ENCODE results near the gene NPB.
A peak's percentile ranks its signal among the peaks of the same experiment; 100 is the strongest.
"Not testable (repeated sequence)": the region's sequence is repeated elsewhere in the genome, so short reads cannot be mapped to it uniquely, and the experiment has no call there.

The NPB gene

DNA sequence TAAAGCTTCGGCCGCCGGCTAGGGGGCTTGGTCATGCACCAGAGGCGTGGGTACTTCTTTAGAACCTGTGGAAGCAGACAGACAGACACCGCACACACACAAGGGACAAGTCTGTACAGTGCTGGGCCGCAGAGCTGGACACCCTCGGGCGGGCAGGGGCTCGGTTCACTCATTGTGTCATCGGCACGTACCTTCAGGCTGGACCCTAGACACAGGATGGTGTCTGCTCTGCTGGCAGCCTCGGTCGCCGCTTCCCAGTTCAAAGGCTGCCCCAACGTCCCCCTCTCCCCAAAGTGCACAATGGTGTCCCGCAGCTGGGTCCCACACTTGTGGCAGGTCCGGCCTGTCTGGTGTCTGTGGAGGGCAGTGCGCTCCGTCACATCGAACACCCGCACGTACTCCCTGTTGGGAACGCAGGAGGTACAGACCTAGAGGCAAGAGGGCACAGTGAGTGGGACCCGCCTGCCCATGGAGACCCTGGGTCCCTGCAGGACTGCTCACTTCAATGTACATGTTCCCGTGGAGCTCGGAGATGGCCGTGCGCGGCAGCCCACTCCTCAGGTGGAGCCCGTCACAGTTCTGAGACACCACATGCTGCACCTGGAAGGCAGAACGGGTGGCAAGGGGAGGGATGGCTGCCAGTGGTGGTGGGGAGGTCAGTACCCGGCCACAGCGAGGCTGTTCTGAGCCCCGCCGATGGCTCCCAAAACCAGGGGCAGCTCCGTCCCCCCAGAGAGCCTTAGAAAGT, 12.2 kb downstream of the NPB start:
- Mint-ChIP-seq H3K27ac (ENCODE audit: low read depth) (no peak overlapping the region), H3K27me3 (no peaks in the 10 kb centered on the region), H3K9me3 (no peaks in the 10 kb centered on the region), H3K4me3 (no peak overlapping the region), H3K4me1 (peaks cover 28% of the 10 kb centered on the region), H3K36me3 (ENCODE audit: insufficient read depth) (peaks cover 34% of the 10 kb centered on the region)
- DNase-seq (ENCODE audit: low spot score in 2 of 2): no peak
- ATAC-seq (replicated peaks; ENCODE audit: extremely low read depth, poor library complexity, severe bottlenecking): no peak

DNA sequence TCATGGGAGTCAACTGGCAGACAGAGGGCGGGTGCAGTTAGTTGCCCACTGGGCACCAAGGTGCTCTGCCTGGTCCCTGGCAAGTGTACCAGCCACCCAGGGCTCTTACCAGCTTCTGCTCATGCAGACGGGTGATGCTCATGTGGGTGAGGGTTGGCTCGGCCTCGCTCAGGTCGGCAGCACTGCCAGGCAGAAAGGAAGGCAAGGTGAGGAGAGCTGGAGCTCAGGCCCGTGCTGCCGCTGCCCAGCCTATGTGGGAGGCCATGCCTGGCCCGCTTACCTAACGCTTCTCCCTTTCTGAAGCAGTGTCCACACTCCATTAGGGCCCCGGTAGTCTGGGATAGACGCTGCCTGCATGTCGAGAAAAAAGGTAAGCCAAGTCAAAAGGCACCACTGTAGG, 13.3 kb downstream of the NPB start:
- peaks cover 28% of the 10 kb centered on the region for H3K4me1 Mint-ChIP-seq
- H3K4me3 Mint-ChIP-seq: no peak overlapping the region
- no peaks in the 10 kb centered on the region for H3K9me3 Mint-ChIP-seq
- H3K36me3 Mint-ChIP-seq (ENCODE audit: insufficient read depth): peaks cover 34% of the 10 kb centered on the region
- H3K27me3 Mint-ChIP-seq: no peaks in the 10 kb centered on the region
- no peak overlapping the region for H3K27ac Mint-ChIP-seq (ENCODE audit: low read depth)
- no peak for ATAC-seq (replicated peaks; ENCODE audit: extremely low read depth, poor library complexity, severe bottlenecking)
- DNase-seq (ENCODE audit: low spot score in 2 of 2): no peak

DNA sequence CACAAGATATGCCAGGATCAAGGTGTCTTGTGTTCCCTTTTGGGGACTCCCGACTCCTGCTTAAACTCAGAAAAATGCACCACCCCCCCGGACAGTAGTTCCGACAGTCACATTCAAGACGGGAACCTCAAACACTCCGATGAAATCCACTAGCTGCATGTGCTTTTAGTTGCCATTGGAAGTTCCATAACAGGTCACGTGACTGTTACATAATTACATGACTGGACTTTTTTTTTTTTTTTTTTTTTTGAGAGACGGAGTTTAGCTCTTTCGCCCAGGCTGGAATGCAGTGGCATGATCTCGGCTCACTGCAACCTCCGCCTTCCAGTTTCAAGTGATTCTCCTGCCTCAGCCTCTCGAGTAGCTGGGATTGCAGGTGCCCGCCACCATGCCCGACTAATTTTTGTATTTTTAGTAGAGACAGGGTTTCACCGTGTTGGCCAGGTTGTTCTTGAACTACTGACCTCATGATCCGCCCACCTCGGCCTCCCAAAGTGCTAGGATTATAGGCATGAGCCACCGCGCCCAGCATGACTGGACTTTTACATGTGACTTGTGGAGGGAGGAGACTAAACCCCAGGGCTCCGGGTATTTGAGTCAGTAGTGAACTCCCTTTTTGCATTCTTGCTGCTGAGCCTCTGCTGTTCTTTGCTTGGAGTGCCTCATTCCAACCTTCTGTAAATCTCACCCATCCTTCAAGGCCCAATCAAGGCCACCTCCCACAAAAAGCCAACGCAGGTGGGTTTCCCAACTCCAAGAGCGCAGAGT, 14.4 kb downstream of the NPB start:
- H3K36me3 Mint-ChIP-seq (ENCODE audit: insufficient read depth): peaks cover 32% of the 10 kb centered on the region
- H3K4me1 Mint-ChIP-seq: peaks cover 28% of the 10 kb centered on the region
- no peaks in the 10 kb centered on the region for H3K27me3 Mint-ChIP-seq
- DNase-seq (ENCODE audit: low spot score in 2 of 2) (no peak), ATAC-seq (replicated peaks; ENCODE audit: extremely low read depth, poor library complexity, severe bottlenecking) (no peak)
- no peak overlapping the region for H3K27ac Mint-ChIP-seq (ENCODE audit: low read depth)
- H3K4me3 Mint-ChIP-seq: peak overlapping the region; percentile 88
- no peaks in the 10 kb centered on the region for H3K9me3 Mint-ChIP-seq

DNA sequence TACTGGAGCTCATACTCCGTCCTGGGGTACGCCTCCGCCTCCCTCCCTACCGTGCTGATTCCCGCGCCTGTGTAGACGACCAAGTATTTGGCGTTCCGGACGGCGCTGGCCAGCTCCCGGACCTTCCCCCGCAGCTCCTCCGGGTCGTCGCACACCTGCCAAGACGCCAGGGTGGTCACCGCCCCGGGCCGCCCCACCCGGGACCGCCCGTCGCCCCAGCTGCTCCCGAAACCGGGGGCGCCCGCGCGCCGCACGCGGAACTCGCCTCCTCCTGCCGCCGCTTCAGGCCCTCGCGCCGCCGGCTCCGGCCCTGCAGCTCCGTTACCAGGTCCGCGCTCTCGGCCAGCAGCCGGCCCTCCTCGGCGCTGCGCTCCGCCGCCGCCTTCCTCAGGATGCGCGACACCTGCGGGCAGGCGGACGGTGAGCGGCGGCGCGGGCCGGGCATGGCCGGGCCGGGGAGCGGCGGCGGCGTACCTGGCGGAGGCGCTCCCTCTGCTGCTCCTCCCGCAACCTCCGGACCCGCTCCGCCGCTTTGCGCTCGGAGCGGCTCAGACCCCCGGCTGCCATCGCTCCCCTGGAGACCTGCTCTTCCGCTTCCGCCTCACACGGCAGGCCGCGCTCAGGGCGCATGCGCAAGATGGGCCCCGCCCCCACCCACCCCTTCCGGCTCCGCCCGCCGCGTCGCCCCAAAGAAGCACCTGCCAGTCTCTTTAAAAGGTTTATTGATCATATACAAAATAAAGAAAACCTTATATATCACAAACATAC, 15.7 kb downstream of the NPB start, which contains the start of gene SIRT7:
SIRT7 (minus strand) TSS at position 612 of the 768 bp plus-strand sequence; CDS start at position 567, 45 bp downstream.
- peaks cover 19% of the 10 kb centered on the region for H3K4me1 Mint-ChIP-seq
- peaks cover 25% of the 10 kb centered on the region for H3K36me3 Mint-ChIP-seq (ENCODE audit: insufficient read depth)
- peak; percentile 60 to 66 for DNase-seq (ENCODE audit: low spot score in 2 of 2)

DNA sequence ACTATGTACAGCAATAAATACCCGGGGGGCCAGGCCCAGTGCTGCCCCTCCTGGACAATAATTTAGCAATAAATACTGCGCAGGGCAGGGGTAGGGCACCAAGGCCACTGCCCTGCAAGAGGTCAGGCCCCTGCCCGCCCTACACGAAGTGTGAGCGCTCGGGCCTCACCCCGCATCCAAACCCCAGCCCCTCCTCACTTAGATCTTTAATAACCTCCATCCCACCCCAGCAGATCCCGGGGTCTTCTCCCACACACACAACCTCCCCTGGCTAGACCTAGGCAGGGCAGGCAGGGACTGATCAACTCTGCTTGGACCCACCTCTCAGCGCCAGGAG, 16.3 kb downstream of the NPB start:
- H3K27me3 Mint-ChIP-seq; DNase-seq (ENCODE audit: low spot score in 2 of 2); H3K9me3 Mint-ChIP-seq: not testable (repeated sequence)
- H3K27ac Mint-ChIP-seq (ENCODE audit: low read depth): peak overlapping the region; percentile 74
- H3K4me1 Mint-ChIP-seq: peaks cover 19% of the 10 kb centered on the region
- peak; percentile 22 for ATAC-seq (replicated peaks; ENCODE audit: extremely low read depth, poor library complexity, severe bottlenecking)
- H3K36me3 Mint-ChIP-seq (ENCODE audit: insufficient read depth): peaks cover 25% of the 10 kb centered on the region
- H3K4me3 Mint-ChIP-seq: peak overlapping the region; percentile 88

More for the DNA sequence above, 15.7 kb downstream of the NPB start, which contains the start of gene SIRT7:
- no peaks in the 10 kb centered on the region for H3K27me3 Mint-ChIP-seq
- peak; percentile 81 for ATAC-seq (replicated peaks; ENCODE audit: extremely low read depth, poor library complexity, severe bottlenecking)
- no peaks in the 10 kb centered on the region for H3K9me3 Mint-ChIP-seq
- peak within 1 kb of the TSS; percentile 88 for H3K4me3 Mint-ChIP-seq
- H3K27ac Mint-ChIP-seq (ENCODE audit: low read depth): peak within 1 kb of the TSS; percentile 74

DNA sequence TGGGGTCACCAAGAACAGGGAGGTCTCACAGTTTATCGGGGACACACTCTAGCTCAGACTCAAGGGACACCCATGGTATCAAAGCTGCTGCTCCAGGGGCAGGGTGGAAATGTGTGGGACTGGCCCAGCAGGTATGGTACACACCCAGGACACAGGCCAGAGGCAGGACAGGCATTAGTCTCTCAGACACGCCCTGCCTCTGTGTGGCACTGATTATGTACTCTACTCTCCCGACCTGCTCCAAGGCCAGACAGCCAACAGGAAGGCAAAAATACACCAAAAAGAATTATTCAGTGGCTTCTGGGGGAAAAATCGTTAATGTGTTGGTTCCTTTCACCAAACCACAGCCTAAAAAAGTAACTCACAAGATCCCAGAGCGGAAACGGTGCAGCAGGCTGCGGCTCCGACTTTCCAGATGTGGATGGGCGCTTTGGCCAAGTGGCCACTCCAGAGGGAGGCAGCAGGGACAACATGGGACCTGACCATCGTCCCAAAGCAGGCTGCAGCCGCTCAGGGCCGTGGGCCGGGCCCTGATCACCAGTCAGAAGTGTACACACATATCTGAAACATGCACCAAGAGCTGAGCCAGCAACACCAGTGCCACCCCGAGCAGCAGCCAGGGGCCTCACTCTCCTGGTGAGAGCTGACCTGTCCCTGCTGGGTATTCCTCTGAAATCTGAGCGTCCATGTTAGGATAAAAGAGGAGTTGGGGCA, 17.0 kb downstream of the NPB start:
- Mint-ChIP-seq H3K4me3 (peak overlapping the region; percentile 88), H3K27ac (ENCODE audit: low read depth) (peak overlapping the region; percentile 74), H3K36me3 (ENCODE audit: insufficient read depth) (peaks cover 23% of the 10 kb centered on the region), H3K4me1 (peaks cover 19% of the 10 kb centered on the region), H3K27me3 (no peaks in the 10 kb centered on the region), H3K9me3 (no peaks in the 10 kb centered on the region)
- DNase-seq (ENCODE audit: low spot score in 2 of 2): no peak
- no peak for ATAC-seq (replicated peaks; ENCODE audit: extremely low read depth, poor library complexity, severe bottlenecking)

DNA sequence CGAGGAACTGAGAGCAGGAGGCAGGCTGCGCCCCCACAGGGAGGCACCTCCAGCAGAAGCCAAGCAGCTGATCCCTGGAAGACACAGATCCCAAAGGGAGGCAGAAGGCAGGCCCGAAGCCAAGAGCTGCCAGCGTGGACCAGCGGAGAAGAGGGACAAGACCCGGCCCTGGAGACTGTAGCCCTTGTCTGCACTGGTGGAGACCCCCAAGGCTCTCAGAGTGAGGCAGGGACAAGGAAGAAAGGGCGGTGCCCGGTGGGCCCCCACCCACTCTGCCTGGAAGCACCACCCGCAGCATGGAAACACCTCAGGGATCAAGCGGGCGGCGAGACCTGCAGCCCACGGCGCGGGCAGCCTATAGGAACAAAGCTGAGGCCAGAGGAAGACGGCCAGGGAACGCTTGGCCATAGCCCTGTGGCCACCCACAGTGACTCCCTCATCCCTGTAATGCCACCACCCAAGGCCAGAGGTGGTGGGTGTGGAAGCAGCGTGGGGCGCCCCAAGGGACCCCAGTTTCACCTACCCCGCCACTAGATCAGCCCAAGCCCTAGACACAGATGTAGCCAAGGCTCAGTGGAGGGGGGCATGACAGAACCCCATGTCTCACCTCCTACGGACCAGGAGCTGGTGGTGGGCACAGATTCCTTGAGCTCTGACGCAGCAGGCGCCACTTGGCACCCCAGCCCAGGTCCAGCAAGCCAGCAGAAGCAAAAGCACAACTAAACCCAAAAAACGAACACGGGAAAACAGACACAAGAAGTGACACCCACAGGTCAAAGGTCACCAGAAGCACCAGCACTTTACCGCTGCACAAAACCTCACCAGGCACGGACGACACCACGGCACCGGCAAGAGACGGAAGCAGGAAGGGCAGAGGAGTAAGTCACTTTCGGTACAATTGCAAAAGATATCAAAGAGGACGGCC, 18.8 kb downstream of the NPB start:
- H3K4me1 Mint-ChIP-seq: peaks cover 20% of the 10 kb centered on the region

DNA sequence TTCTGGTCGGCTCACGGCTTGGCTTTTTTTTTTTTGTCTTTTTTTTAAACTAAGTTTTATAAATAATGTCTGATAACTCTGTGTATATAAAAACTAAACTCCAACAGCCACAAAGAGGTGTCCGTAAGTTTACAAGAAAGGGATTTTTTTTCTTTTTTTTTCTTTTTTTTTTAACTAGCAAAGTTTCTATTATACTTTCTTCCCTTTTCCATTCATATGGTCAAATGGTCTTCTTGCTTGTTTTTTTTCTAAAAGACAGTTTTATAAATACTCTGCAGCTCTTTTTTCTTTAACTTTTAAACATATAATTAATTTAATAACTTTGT, 19.5 kb downstream of the NPB start:
- peaks cover 18% of the 10 kb centered on the region for H3K36me3 Mint-ChIP-seq (ENCODE audit: insufficient read depth)
- no peak for ATAC-seq (replicated peaks; ENCODE audit: extremely low read depth, poor library complexity, severe bottlenecking)
- no peaks in the 10 kb centered on the region for H3K9me3 Mint-ChIP-seq
- peak overlapping the region; percentile 29 for H3K27ac Mint-ChIP-seq (ENCODE audit: low read depth)
- no peak overlapping the region for H3K4me3 Mint-ChIP-seq
- H3K27me3 Mint-ChIP-seq: no peaks in the 10 kb centered on the region
- no peak for DNase-seq (ENCODE audit: low spot score in 2 of 2)
- H3K4me1 Mint-ChIP-seq: peaks cover 26% of the 10 kb centered on the region

More for the DNA sequence above, 18.8 kb downstream of the NPB start:
- DNase-seq (ENCODE audit: low spot score in 2 of 2) (no peak), ATAC-seq (replicated peaks; ENCODE audit: extremely low read depth, poor library complexity, severe bottlenecking) (no peak)
- H3K27me3 Mint-ChIP-seq: no peaks in the 10 kb centered on the region
- H3K4me3 Mint-ChIP-seq: no peak overlapping the region
- peak overlapping the region; percentile 29 for H3K27ac Mint-ChIP-seq (ENCODE audit: low read depth)
- H3K36me3 Mint-ChIP-seq (ENCODE audit: insufficient read depth): peaks cover 22% of the 10 kb centered on the region
- H3K9me3 Mint-ChIP-seq: no peaks in the 10 kb centered on the region

DNA sequence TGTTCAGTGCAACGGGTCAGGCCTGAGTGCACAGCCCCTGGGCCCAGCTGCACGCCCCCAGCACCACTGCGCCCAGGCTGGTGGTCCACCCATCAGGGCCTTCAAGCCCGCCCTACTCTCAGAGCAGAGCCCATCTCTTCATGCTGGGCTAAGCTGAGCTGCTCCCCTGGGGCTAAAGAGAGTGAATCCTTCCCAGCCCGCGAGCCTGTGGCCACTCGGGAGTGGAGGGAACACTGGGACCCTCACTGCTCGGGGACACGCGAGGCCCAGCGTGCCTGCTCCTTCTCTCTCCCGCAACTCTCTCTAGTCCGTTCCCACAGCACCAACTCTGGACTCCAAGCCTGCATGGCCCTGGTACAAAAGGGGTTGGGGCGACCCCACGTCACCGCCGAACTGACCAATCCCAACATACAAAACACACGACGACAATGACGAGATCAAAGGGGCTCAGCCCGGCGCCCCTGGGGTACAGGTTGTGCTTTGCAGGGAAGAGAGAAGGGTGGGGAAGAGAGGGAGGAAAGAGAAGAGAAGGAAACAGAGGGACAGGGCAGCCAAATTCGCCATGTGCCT, 20.0 kb downstream of the NPB start:
- no peak for DNase-seq (ENCODE audit: low spot score in 2 of 2)
- no peak for ATAC-seq (replicated peaks; ENCODE audit: extremely low read depth, poor library complexity, severe bottlenecking)
- no peaks in the 10 kb centered on the region for H3K9me3 Mint-ChIP-seq
- H3K27me3 Mint-ChIP-seq: no peaks in the 10 kb centered on the region
- H3K36me3 Mint-ChIP-seq (ENCODE audit: insufficient read depth): peaks cover 16% of the 10 kb centered on the region
- peaks cover 23% of the 10 kb centered on the region for H3K4me1 Mint-ChIP-seq
- peak overlapping the region; percentile 32 for H3K27ac Mint-ChIP-seq (ENCODE audit: low read depth)
- H3K4me3 Mint-ChIP-seq: no peak overlapping the region

DNA sequence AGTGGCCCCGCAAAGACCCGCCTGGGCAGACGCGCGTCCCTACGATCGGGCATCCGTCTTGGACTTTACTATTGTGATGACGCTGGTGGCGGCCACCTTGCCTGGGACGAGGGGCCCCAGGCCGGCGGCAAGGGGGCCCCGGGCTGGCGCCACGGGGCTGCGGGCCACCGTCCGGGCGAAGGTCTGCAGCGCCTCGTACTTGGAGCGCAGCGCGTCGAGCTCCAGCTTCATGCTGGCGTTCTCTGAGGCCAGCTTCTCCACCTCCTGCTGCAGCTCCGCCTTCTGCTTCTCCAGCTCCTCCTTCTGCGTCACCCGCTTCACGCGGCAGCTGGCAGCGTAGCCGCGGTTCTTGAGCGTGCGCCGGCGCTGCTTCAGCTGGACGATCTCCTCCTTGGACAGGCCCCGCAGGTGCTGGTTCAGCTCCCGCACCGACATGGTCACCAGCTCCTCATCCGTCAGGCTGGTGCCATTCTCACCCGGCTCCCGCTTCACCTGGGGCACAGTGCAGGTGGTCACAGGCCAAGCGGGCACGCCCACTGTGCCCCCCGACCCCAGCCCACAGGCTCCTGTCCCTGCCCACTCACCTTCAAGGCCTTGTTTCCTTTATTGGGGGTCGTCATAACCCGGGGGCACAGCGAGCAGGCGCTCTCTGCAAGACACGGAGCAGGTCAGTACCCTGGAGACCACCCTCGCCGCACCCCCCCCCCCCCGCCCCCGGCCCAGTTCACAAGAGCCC, 20.7 kb downstream of the NPB start:
- H3K4me1 Mint-ChIP-seq: peaks cover 19% of the 10 kb centered on the region
- DNase-seq (ENCODE audit: low spot score in 2 of 2) (no peak), ATAC-seq (replicated peaks; ENCODE audit: extremely low read depth, poor library complexity, severe bottlenecking) (no peak)
- H3K9me3 Mint-ChIP-seq: no peaks in the 10 kb centered on the region
- H3K27ac Mint-ChIP-seq (ENCODE audit: low read depth): peak overlapping the region; percentile 32
- peaks cover 18% of the 10 kb centered on the region for H3K36me3 Mint-ChIP-seq (ENCODE audit: insufficient read depth)
- H3K27me3 Mint-ChIP-seq: no peaks in the 10 kb centered on the region
- H3K4me3 Mint-ChIP-seq: no peak overlapping the region

Measured in central memory CD8-positive, alpha-beta T cell (primary cell).